ENCODE measurements around the gene PCTP. TPM values are rescaled to one million over a fixed set of nuclear protein-coding genes. Genes with fewer than 3 reads are reported as not detected.

PCTP gene
- total and polyA plus RNA-seq, 3 experiments from 2014 or later, result 3.5 to 8.5 (median 8.4) TPM

GRCh38 chr17:55765472-55765871, 14.6 kb downstream of the PCTP start:
- H3K27ac Mint-ChIP-seq, result peak overlapping the region in 1 of 8 donors; percentile 34

GRCh38 chr17:55768936-55769624, 18.2 kb downstream of the PCTP start:
- Histone ChIP-seq H3K4me3 (ENCODE audit: low read length) (no peak overlapping the region), H3K9me3 (ENCODE audit: low read length) (no peaks in the 10 kb centered on the region), H3K27me3 (ENCODE audit: insufficient read depth, low read length, poor library complexity, severe bottlenecking) (no peaks in the 10 kb centered on the region), H3K4me1 (ENCODE audit: insufficient read depth, low read length) (no peaks in the 10 kb centered on the region), H3K36me3 (ENCODE audit: insufficient read depth, low read length) (peaks cover 5% of the 10 kb centered on the region), H3K27ac (ENCODE audit: low read depth, low read length) (no peak overlapping the region)
- no peaks in the 10 kb centered on the region for H3K4me1 Mint-ChIP-seq
- H3K36me3 Mint-ChIP-seq, result peaks cover 19 to 46% (median 31%) of the 10 kb centered on the region in 3 donors
- H3K4me3 Mint-ChIP-seq, result no peak overlapping the region
- H3K9me3 Mint-ChIP-seq, result no peaks in the 10 kb centered on the region
- CTCF ChIA-PET, result interaction anchor here (0.7 to 2.0 kb wide), 2 partner anchors 18 to 242 kb away, joined by 3 to 5 read pairs; partner anchors contain the start of gene PCTP
- no peak for DNase-seq
- H3K27ac Mint-ChIP-seq, result peak overlapping the region in 1 of 8 donors; percentile 76
- POLR2A ChIA-PET, result no interaction called here
- no peaks in the 10 kb centered on the region for H3K27me3 Mint-ChIP-seq

More at GRCh38 chr17:55765472-55765871, 14.6 kb downstream of the PCTP start:
- Histone ChIP-seq H3K4me1 (ENCODE audit: insufficient read depth, low read length) (no peaks in the 10 kb centered on the region), H3K27me3 (ENCODE audit: insufficient read depth, low read length, poor library complexity, severe bottlenecking) (no peaks in the 10 kb centered on the region), H3K27ac (ENCODE audit: low read depth, low read length) (no peak overlapping the region), H3K9me3 (ENCODE audit: low read length) (no peaks in the 10 kb centered on the region), H3K36me3 (ENCODE audit: insufficient read depth, low read length) (no peaks in the 10 kb centered on the region), H3K4me3 (ENCODE audit: low read length) (no peak overlapping the region)
- no peaks in the 10 kb centered on the region for H3K9me3 Mint-ChIP-seq
- H3K4me1 Mint-ChIP-seq, result peaks cover 0 to 2% (median 2%) of the 10 kb centered on the region in 3 donors
- no peak overlapping the region for H3K4me3 Mint-ChIP-seq
- peaks cover 6 to 17% (median 8%) of the 10 kb centered on the region in 3 donors for H3K36me3 Mint-ChIP-seq
- no peak for DNase-seq
- ChIA-PET POLR2A (no interaction called here), CTCF (no interaction called here)
- H3K27me3 Mint-ChIP-seq, result no peaks in the 10 kb centered on the region

GRCh38 chr17:55769625-55770000, 18.8 kb downstream of the PCTP start:
- H3K4me3 ChIP-seq (ENCODE audit: low read length), result no peak overlapping the region
- H3K4me1 ChIP-seq (ENCODE audit: insufficient read depth, low read length), result no peaks in the 10 kb centered on the region
- no peaks in the 10 kb centered on the region for H3K4me1 Mint-ChIP-seq
- H3K27ac ChIP-seq (ENCODE audit: low read depth, low read length), result no peak overlapping the region
- H3K36me3 ChIP-seq (ENCODE audit: insufficient read depth, low read length), result peaks cover 5% of the 10 kb centered on the region
- H3K4me3 Mint-ChIP-seq, result no peak overlapping the region
- H3K36me3 Mint-ChIP-seq, result peaks cover 19 to 51% (median 34%) of the 10 kb centered on the region in 3 donors
- no peaks in the 10 kb centered on the region for H3K9me3 Mint-ChIP-seq
- ChIA-PET POLR2A (no interaction called here), CTCF (interaction anchor here (2.0 kb wide), 1 partner anchor 243 kb away, joined by 5 read pairs; no protein-coding TSS in a partner anchor)
- no peak for DNase-seq
- no peaks in the 10 kb centered on the region for H3K27me3 ChIP-seq (ENCODE audit: insufficient read depth, low read length, poor library complexity, severe bottlenecking)
- no peak overlapping the region for H3K27ac Mint-ChIP-seq
- no peaks in the 10 kb centered on the region for H3K9me3 ChIP-seq (ENCODE audit: low read length)
- no peaks in the 10 kb centered on the region for H3K27me3 Mint-ChIP-seq

GRCh38 chr17:55770196-55770870, 19.5 kb downstream of the PCTP start:
- ChIA-PET CTCF (interaction anchor here (2.0 kb wide), 1 partner anchor 244 kb away, joined by 5 read pairs; no protein-coding TSS in a partner anchor), POLR2A (no interaction called here)
- DNase-seq, result no peak
- Mint-ChIP-seq H3K27me3 (no peaks in the 10 kb centered on the region), H3K27ac (no peak overlapping the region), H3K4me1 (no peaks in the 10 kb centered on the region), H3K9me3 (no peaks in the 10 kb centered on the region), H3K4me3 (no peak overlapping the region), H3K36me3 (peaks cover 22 to 53% (median 40%) of the 10 kb centered on the region in 3 donors)
- Histone ChIP-seq H3K27ac (ENCODE audit: low read depth, low read length) (no peak overlapping the region), H3K4me3 (ENCODE audit: low read length) (no peak overlapping the region), H3K4me1 (ENCODE audit: insufficient read depth, low read length) (no peaks in the 10 kb centered on the region), H3K27me3 (ENCODE audit: insufficient read depth, low read length, poor library complexity, severe bottlenecking) (no peaks in the 10 kb centered on the region), H3K9me3 (ENCODE audit: low read length) (no peaks in the 10 kb centered on the region), H3K36me3 (ENCODE audit: insufficient read depth, low read length) (peaks cover 5% of the 10 kb centered on the region)

GRCh38 chr17:55772086-55772485, 21.2 kb downstream of the PCTP start:
- CTCF ChIA-PET, result interaction anchor here (1.5 kb wide), 1 partner anchor 245 kb away, joined by 3 read pairs; no protein-coding TSS in a partner anchor
- peaks cover 0 to 1% (median 0%) of the 10 kb centered on the region in 3 donors for H3K4me1 Mint-ChIP-seq
- Histone ChIP-seq H3K27ac (ENCODE audit: low read depth, low read length) (no peak overlapping the region), H3K9me3 (ENCODE audit: low read length) (no peaks in the 10 kb centered on the region), H3K4me3 (ENCODE audit: low read length) (no peak overlapping the region), H3K4me1 (ENCODE audit: insufficient read depth, low read length) (no peaks in the 10 kb centered on the region), H3K27me3 (ENCODE audit: insufficient read depth, low read length, poor library complexity, severe bottlenecking) (no peaks in the 10 kb centered on the region), H3K36me3 (ENCODE audit: insufficient read depth, low read length) (peaks cover 10% of the 10 kb centered on the region)
- no peak overlapping the region for H3K4me3 Mint-ChIP-seq
- no peaks in the 10 kb centered on the region for H3K9me3 Mint-ChIP-seq
- peaks cover 31 to 69% (median 48%) of the 10 kb centered on the region in 3 donors for H3K36me3 Mint-ChIP-seq
- H3K27me3 Mint-ChIP-seq, result no peaks in the 10 kb centered on the region
- H3K27ac Mint-ChIP-seq, result no peak overlapping the region
- POLR2A ChIA-PET, result no interaction called here
- no peak for DNase-seq

- Histone ChIP-seq H3K27me3 (ENCODE audit: insufficient read depth, low read length, poor library complexity, severe bottlenecking) (no peaks in the 10 kb centered on the region), H3K27ac (ENCODE audit: low read depth, low read length) (no peak overlapping the region), H3K9me3 (ENCODE audit: low read length) (no peaks in the 10 kb centered on the region), H3K4me3 (ENCODE audit: low read length) (no peak overlapping the region), H3K36me3 (ENCODE audit: insufficient read depth, low read length) (peaks cover 10% of the 10 kb centered on the region), H3K4me1 (ENCODE audit: insufficient read depth, low read length) (no peaks in the 10 kb centered on the region)
- no peak for DNase-seq
- POLR2A ChIA-PET, result no interaction called here
- peaks cover 32 to 65% (median 51%) of the 10 kb centered on the region in 3 donors for H3K36me3 Mint-ChIP-seq
- no peaks in the 10 kb centered on the region for H3K27me3 Mint-ChIP-seq
- no peak overlapping the region for H3K27ac Mint-ChIP-seq
- peaks cover 0 to 5% (median 0%) of the 10 kb centered on the region in 3 donors for H3K4me1 Mint-ChIP-seq
- CTCF ChIA-PET, result no interaction called here
- H3K4me3 Mint-ChIP-seq, result no peak overlapping the region
- no peaks in the 10 kb centered on the region for H3K9me3 Mint-ChIP-seq
These were observed 22.8 kb downstream of the PCTP start for GRCh38 chr17:55773671-55774070.

GRCh38 chr17:55774846-55775271, 24.0 kb downstream of the PCTP start:
- Histone ChIP-seq H3K27ac (ENCODE audit: low read depth, low read length) (no peak overlapping the region), H3K36me3 (ENCODE audit: insufficient read depth, low read length) (peaks cover 10% of the 10 kb centered on the region), H3K4me1 (ENCODE audit: insufficient read depth, low read length) (no peaks in the 10 kb centered on the region), H3K4me3 (ENCODE audit: low read length) (no peak overlapping the region), H3K9me3 (ENCODE audit: low read length) (no peaks in the 10 kb centered on the region), H3K27me3 (ENCODE audit: insufficient read depth, low read length, poor library complexity, severe bottlenecking) (no peaks in the 10 kb centered on the region)
- Mint-ChIP-seq H3K27ac (peak overlapping the region in 1 of 8 donors; percentile 19), H3K4me1 (peaks cover 0 to 5% (median 0%) of the 10 kb centered on the region in 3 donors), H3K9me3 (no peaks in the 10 kb centered on the region), H3K36me3 (peaks cover 31 to 59% (median 47%) of the 10 kb centered on the region in 3 donors), H3K27me3 (no peaks in the 10 kb centered on the region), H3K4me3 (no peak overlapping the region)
- ChIA-PET CTCF (no interaction called here), POLR2A (no interaction called here)
- no peak for DNase-seq

GRCh38 chr17:55776271-55776670, 25.4 kb downstream of the PCTP start:
- Histone ChIP-seq H3K27ac (ENCODE audit: low read depth, low read length) (no peak overlapping the region), H3K36me3 (ENCODE audit: insufficient read depth, low read length) (peaks cover 7% of the 10 kb centered on the region), H3K9me3 (ENCODE audit: low read length) (no peaks in the 10 kb centered on the region), H3K4me3 (ENCODE audit: low read length) (no peak overlapping the region), H3K27me3 (ENCODE audit: insufficient read depth, low read length, poor library complexity, severe bottlenecking) (no peaks in the 10 kb centered on the region), H3K4me1 (ENCODE audit: insufficient read depth, low read length) (no peaks in the 10 kb centered on the region)
- ChIA-PET CTCF (no interaction called here), POLR2A (no interaction called here)
- no peaks in the 10 kb centered on the region for H3K9me3 Mint-ChIP-seq
- H3K27me3 Mint-ChIP-seq, result no peaks in the 10 kb centered on the region
- no peak overlapping the region for H3K27ac Mint-ChIP-seq
- H3K4me1 Mint-ChIP-seq, result peaks cover 0 to 5% (median 0%) of the 10 kb centered on the region in 3 donors
- H3K36me3 Mint-ChIP-seq, result peaks cover 27 to 53% (median 43%) of the 10 kb centered on the region in 3 donors
- H3K4me3 Mint-ChIP-seq, result no peak overlapping the region
- DNase-seq, result no peak
